ENCODE measurements around the gene SLC6A17. TPM values are rescaled to one million over a fixed set of nuclear protein-coding genes. Genes with fewer than 3 reads are reported as not detected.

SLC6A17 gene
- polyA plus RNA-seq, 3 donors = not detected

DNA sequence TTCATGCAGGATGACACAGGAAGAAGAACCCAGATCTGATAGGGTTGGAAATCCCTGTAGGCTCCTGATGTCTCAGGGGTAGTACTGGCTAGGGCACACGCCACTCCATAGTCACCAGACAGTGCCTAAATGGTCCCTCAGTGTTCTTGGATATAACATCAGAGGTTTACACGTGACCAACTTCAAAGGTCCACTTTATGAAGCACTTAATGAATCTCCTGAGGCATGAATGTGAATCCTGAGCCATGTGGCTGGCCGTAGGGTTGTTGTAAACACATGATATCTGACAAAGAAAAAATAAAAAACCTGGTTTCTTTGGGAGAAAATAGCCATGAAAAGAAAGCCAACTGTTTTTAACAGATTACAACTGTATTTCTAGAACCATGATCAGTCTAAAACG lies 27.5 kb downstream of the SLC6A17 start:
- no CpG with 5 or more reads among the region's 4 CpGs for WGBS (ENCODE audit: insufficient coverage)
- intact Hi-C loops (cut with micrococcal nuclease) = no loop called here
- Histone ChIP-seq H3K4me2 (replicated peaks; ENCODE audit: extremely low read depth, low read length, poor library complexity, severe bottlenecking) (no peak overlapping the region), H4K20me1 (ENCODE audit: insufficient read depth, low read length) (no peaks in the 10 kb centered on the region), H3K4me1 (ENCODE audit: control insufficient read depth in 1 of 2, insufficient read depth in 2 of 2, low read length in 2 of 2) (no peaks in the 10 kb centered on the region), H3K27me3 (ENCODE audit: control insufficient read depth in 2 of 2, insufficient read depth in 2 of 2, low read length in 2 of 2) (no peaks in the 10 kb centered on the region), H3K9ac (ENCODE audit: insufficient read depth, low read length, poor library complexity, severe bottlenecking) (no peak overlapping the region), H3K27ac (ENCODE audit: low read depth in 1 of 2, low read length in 2 of 2) (no peak overlapping the region), H3K9me3 (replicated peaks in 1 of 2; ENCODE audit: control insufficient read depth in 1 of 2, insufficient read depth in 1 of 2, low read length in 2 of 2) (no peaks in the 10 kb centered on the region), H3K36me3 (replicated peaks in 1 of 2; ENCODE audit: control insufficient read depth in 1 of 2, insufficient read depth in 2 of 2, low read length in 2 of 2) (no peaks in the 10 kb centered on the region), H2AFZ (ENCODE audit: insufficient read depth, low read depth, low read length, poor library complexity, severe bottlenecking) (no peak overlapping the region), H3K4me3 (replicated peaks in 1 of 3; ENCODE audit: low read depth in 2 of 3, low read length in 3 of 3) (no peak overlapping the region), H3K79me2 (ENCODE audit: insufficient read depth, low read length) (no peaks in the 10 kb centered on the region)
- no peak overlapping the region for H3K4me3 Mint-ChIP-seq
- TF ChIP-seq, protein P1, sequence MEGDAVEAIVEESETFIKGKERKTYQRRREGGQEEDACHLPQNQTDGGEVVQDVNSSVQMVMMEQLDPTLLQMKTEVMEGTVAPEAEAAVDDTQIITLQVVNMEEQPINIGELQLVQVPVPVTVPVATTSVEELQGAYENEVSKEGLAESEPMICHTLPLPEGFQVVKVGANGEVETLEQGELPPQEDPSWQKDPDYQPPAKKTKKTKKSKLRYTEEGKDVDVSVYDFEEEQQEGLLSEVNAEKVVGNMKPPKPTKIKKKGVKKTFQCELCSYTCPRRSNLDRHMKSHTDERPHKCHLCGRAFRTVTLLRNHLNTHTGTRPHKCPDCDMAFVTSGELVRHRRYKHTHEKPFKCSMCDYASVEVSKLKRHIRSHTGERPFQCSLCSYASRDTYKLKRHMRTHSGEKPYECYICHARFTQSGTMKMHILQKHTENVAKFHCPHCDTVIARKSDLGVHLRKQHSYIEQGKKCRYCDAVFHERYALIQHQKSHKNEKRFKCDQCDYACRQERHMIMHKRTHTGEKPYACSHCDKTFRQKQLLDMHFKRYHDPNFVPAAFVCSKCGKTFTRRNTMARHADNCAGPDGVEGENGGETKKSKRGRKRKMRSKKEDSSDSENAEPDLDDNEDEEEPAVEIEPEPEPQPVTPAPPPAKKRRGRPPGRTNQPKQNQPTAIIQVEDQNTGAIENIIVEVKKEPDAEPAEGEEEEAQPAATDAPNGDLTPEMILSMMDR (IDR thresholded peaks at IDR 0.05) = no peak
- no peak for DNase-seq
- H3K9me3 Mint-ChIP-seq = no peaks in the 10 kb centered on the region
- H3K36me3 Mint-ChIP-seq = no peaks in the 10 kb centered on the region
- H3K27me3 Mint-ChIP-seq (ENCODE audit: low read depth in 3 of 3) = peaks cover 5 to 7% (median 6%) of the 10 kb centered on the region in 3 donors
- H3K27ac Mint-ChIP-seq = no peak overlapping the region
- H3K4me1 Mint-ChIP-seq = peaks cover 5% of the 10 kb centered on the region

GRCh38 chr1:110183642-110184167 lies 33.4 kb downstream of the SLC6A17 start:
- peaks cover 6 to 17% (median 10%) of the 10 kb centered on the region in 3 donors for H3K27me3 Mint-ChIP-seq (ENCODE audit: low read depth in 3 of 3)
- H3K4me3 Mint-ChIP-seq = no peak overlapping the region
- no peak for DNase-seq
- Histone ChIP-seq H3K27ac (ENCODE audit: low read depth in 1 of 2, low read length in 2 of 2) (no peak overlapping the region), H3K4me3 (replicated peaks in 1 of 3; ENCODE audit: low read depth in 2 of 3, low read length in 3 of 3) (no peak overlapping the region), H3K79me2 (ENCODE audit: insufficient read depth, low read length) (no peaks in the 10 kb centered on the region), H3K36me3 (replicated peaks in 1 of 2; ENCODE audit: control insufficient read depth in 1 of 2, insufficient read depth in 2 of 2, low read length in 2 of 2) (no peaks in the 10 kb centered on the region), H3K9me3 (replicated peaks in 1 of 2; ENCODE audit: control insufficient read depth in 1 of 2, insufficient read depth in 1 of 2, low read length in 2 of 2) (no peaks in the 10 kb centered on the region), H4K20me1 (ENCODE audit: insufficient read depth, low read length) (no peaks in the 10 kb centered on the region), H2AFZ (ENCODE audit: insufficient read depth, low read depth, low read length, poor library complexity, severe bottlenecking) (no peak overlapping the region), H3K27me3 (ENCODE audit: control insufficient read depth in 2 of 2, insufficient read depth in 2 of 2, low read length in 2 of 2) (peaks cover 0 to 9% of the 10 kb centered on the region in 2 donors), H3K4me2 (replicated peaks; ENCODE audit: extremely low read depth, low read length, poor library complexity, severe bottlenecking) (no peak overlapping the region), H3K9ac (ENCODE audit: insufficient read depth, low read length, poor library complexity, severe bottlenecking) (no peak overlapping the region), H3K4me1 (ENCODE audit: control insufficient read depth in 1 of 2, insufficient read depth in 2 of 2, low read length in 2 of 2) (no peaks in the 10 kb centered on the region)
- TF ChIP-seq, protein P1 (IDR thresholded peaks at IDR 0.05) = no peak
- no peaks in the 10 kb centered on the region for H3K9me3 Mint-ChIP-seq
- no peak overlapping the region for H3K27ac Mint-ChIP-seq
- WGBS (ENCODE audit: insufficient coverage) = over 99% methylated on average over 12 of the region's 12 CpGs
- H3K4me1 Mint-ChIP-seq = no peaks in the 10 kb centered on the region
- intact Hi-C loops (cut with micrococcal nuclease) = no loop called here
- no peaks in the 10 kb centered on the region for H3K36me3 Mint-ChIP-seq
